Astrocyte (in vitro differentiated cells and primary cell): ENCODE results near the gene SULT2A1.

Experiments
- EZH2 ChIP-seq: IDR thresholded peaks from 2 replicates; pipeline ENCODE4 v1.6.1; 2012; ENCODE audit warnings: mild to moderate bottlenecking, low read length, inconsistent platforms; ENCODE audit not compliant: insufficient read depth
- TF ChIP-seq, protein P1 (sequence below): IDR thresholded peaks from 2 replicates; pipeline ENCODE4 v1.5.1; 2011; ENCODE audit warnings: low read depth, mild to moderate bottlenecking, inconsistent platforms, low read length, moderate library complexity; ENCODE audit not compliant: insufficient read depth

DNA sequence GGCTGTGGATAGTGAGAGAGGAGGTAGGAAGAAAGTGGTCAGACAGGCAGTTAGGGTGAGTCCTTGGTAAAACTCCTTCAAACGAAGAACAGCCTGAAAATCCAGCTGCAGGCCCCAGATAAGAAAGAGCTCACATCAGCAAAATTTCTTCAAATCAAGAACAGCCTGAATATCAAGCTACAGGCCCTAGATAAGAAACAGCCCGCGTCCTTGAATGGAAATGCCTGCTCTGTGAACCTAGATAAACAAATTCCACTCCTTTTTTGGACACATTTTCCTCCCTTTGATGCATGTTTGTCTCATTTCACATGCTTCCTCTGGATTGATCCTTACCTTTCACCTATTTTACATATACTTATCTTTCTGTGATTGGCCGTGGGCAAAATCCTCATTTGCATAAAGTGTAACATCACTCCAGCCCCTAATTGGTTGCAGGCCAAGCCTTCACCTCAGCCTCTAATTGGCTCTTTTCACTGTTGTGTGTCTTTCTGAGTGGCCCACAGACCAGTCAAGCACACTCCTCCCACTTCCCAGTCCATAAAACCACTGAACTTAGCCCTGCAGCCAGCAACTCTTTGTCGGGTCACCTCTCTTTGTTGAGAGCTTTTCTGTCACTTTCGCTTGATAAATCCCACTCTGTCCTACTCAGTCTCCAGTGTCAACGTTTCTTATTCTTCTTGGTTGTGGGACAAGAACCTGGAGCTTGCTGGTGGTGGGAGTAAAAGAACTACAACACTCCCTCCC, 6.0 kb upstream of the SULT2A1 start:
- TF ChIP-seq, protein P1, sequence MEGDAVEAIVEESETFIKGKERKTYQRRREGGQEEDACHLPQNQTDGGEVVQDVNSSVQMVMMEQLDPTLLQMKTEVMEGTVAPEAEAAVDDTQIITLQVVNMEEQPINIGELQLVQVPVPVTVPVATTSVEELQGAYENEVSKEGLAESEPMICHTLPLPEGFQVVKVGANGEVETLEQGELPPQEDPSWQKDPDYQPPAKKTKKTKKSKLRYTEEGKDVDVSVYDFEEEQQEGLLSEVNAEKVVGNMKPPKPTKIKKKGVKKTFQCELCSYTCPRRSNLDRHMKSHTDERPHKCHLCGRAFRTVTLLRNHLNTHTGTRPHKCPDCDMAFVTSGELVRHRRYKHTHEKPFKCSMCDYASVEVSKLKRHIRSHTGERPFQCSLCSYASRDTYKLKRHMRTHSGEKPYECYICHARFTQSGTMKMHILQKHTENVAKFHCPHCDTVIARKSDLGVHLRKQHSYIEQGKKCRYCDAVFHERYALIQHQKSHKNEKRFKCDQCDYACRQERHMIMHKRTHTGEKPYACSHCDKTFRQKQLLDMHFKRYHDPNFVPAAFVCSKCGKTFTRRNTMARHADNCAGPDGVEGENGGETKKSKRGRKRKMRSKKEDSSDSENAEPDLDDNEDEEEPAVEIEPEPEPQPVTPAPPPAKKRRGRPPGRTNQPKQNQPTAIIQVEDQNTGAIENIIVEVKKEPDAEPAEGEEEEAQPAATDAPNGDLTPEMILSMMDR: no peak
- no peak for TF ChIP-seq EZH2
